Prostate gland (tissue), 2 donors: ENCODE measurements around the gene EIF4A3. TPM values are rescaled to one million over a fixed set of nuclear protein-coding genes. Genes with fewer than 3 reads are reported as not detected.

Experiments used
- DNase-seq: peaks from one replicate; pipeline ENCODE4 v3.0.0-alpha.2; 2019; ENCODE audit warnings: low spot score
- H3K27ac ChIP-seq, 2 donors: fragments of 200-600 bp; sonication (generic); 2 replicates each; pipeline ENCODE4 v1.5.1; 2017 to 2019
- H3K27me3 ChIP-seq: fragments of 200-600 bp; sonication (generic); replicated peaks from 2 replicates; pipeline ENCODE4 v1.5.1; 2019; ENCODE audit not compliant: insufficient read depth
- H3K36me3 ChIP-seq, 2 donors: fragments of 200-600 bp; sonication (generic); 1 replicate in 1 of 2; 2 replicates in 1 of 2; pipeline versions ENCODE4 v1.5.1 to v1.8.1; 2017 to 2019
- H3K4me1 ChIP-seq: fragments of 200-600 bp; sonication (generic); replicated peaks from 2 replicates; pipeline ENCODE4 v1.5.1; 2019
- H3K4me3 ChIP-seq, 2 donors: fragments of 200-600 bp; sonication (generic); 2 replicates each; pipeline ENCODE4 v1.5.1; 2017 to 2019
- H3K9me3 ChIP-seq: fragments of 200-600 bp; sonication (generic); 2 replicates; pipeline ENCODE4 v1.5.1; 2017
- CTCF ChIP-seq, 4 experiments: fragments of 200-600 bp in 2 of 4; fragments of 450-650 bp in 2 of 4; sonication (generic) in 2 of 4; IDR thresholded peaks; 1 replicate in 3 of 4; 2 replicates in 1 of 4; pipeline ENCODE4 v1.5.1; 2016 to 2019; ENCODE audit warnings: antibody characterized with exemption in 4 of 4, mild to moderate bottlenecking in 2 of 4, moderate library complexity in 2 of 4
- POLR2A ChIP-seq: fragments of 450-650 bp; IDR thresholded peaks from one replicate; pipeline ENCODE4 v1.6.1; 2016; ENCODE audit warnings: antibody characterized with exemption, mild to moderate bottlenecking
- POLR2AphosphoS5 ChIP-seq: sonication (generic); formaldehyde crosslinking; IDR thresholded peaks from one replicate; pipeline ENCODE4 v1.6.1; 2017; ENCODE audit warnings: antibody characterized with exemption
- WGBS: methylation state at CpG from one replicate; pipeline ENCODE4 v1.1.5; 2018; 5-methylcytosine and 5-hydroxymethylcytosine counted together
- intact Hi-C: fragments of 100-400 bp; cut with DNase I; formaldehyde crosslinking; loops from one replicate; pipeline ENCODE4 v1.14.2; 2022
- microRNA counts, 2 donors: library from miRNA; unstranded; fragments of <30 nt; microRNA quantifications; one replicate each; lab custom pipeline; 2016 to 2017
- microRNA-seq: library from miRNA; unstranded; fragments of <30 nt; microRNA quantifications from one replicate; pipeline ENCODE4, GENCODE V29; 2016
- small RNA-seq, 2 donors: library from RNA; depleted of rRNA; stranded (forward); fragments of <200 nt; gene quantifications; one replicate each; pipeline ENCODE3, GENCODE V24; 2016
- total RNA-seq, 2 donors: library from RNA; depleted of rRNA; stranded (reverse); fragments of >200 nt; gene quantifications; one replicate each; pipeline ENCODE4 v1.1.0, GENCODE V29; 2016

Gene EIF4A3
- total RNA-seq, 2 donors from 2014 or later = 69.7 to 72.9 TPM

GRCh38 chr17:80084773-80085172, 62.2 kb downstream of the EIF4A3 start:
- no peak for TF ChIP-seq POLR2A
- TF ChIP-seq CTCF (IDR thresholded peaks at IDR 0.05) = no peak
- no peak for TF ChIP-seq POLR2AphosphoS5
- no peaks in the 10 kb centered on the region for H3K4me1 ChIP-seq
- H3K36me3 ChIP-seq = no peaks in the 10 kb centered on the region
- no peaks in the 10 kb centered on the region for H3K9me3 ChIP-seq
- WGBS = 97% methylated on average over 15 of the region's 15 CpGs
- H3K27ac ChIP-seq = no peak overlapping the region
- H3K27me3 ChIP-seq = no peaks in the 10 kb centered on the region
- DNase-seq = no peak
- intact Hi-C loops = loop anchor here (5.0 kb wide), 1 partner anchor 77 kb away; no protein-coding TSS in a partner anchor
- no peak overlapping the region for H3K4me3 ChIP-seq

MicroRNAs encoded within 50 kb of the gene (microRNA counts, 767-probe panel; counts per million panel counts)
- microRNA hsa-miR-1268b (lab: Ali Mortazavi, UCI) = 431 to 659 counts per million in 2 donors

Small RNA genes within 50 kb of the gene (microRNA-seq; reads per million reads assigned to microRNA genes)
- gene MIR1268B = not detected

Small RNA genes within 50 kb of the gene (small RNA-seq; reads per million reads assigned to genes)
- gene AC087741.2 (0 reads per million in 2 donors), gene MIR1268B (0 reads per million in 2 donors)

Other genes starting within 250 kb of the EIF4A3 start
- 10 to 100 TPM; 29.1 to 41.9 TPM for gene TBC1D16, start 111.3 kb downstream of the EIF4A3 start, total RNA-seq
- 10 to 100 TPM; 11.8 to 19.7 TPM for gene CCDC40, start 110.5 kb downstream of the EIF4A3 start, total RNA-seq
- 100 to 1,000 TPM; 167 to 217 TPM for gene GAA, start 45.5 kb downstream of the EIF4A3 start, total RNA-seq
- gene CARD14, start 22.9 kb upstream of the EIF4A3 start, total RNA-seq = 10 to 100 TPM; 10.2 to 27.3 TPM
- 10 to 100 TPM; 41.2 to 95.7 TPM for gene SGSH, start 73.2 kb upstream of the EIF4A3 start, total RNA-seq
- gene SLC26A11, start 73.3 kb upstream of the EIF4A3 start, total RNA-seq = 10 to 100 TPM; 16.9 to 32.4 TPM
- 100 to 1,000 TPM in 1 of 2 donors, 10 to 100 TPM in 1; 57.7 to 112 TPM for gene RNF213, start 113.7 kb upstream of the EIF4A3 start, total RNA-seq